ENCODE measurements around the gene DNMBP. TPM values are rescaled to one million over a fixed set of nuclear protein-coding genes. Genes with fewer than 3 reads are reported as not detected.
A peak's percentile ranks its signal among the peaks of the same experiment; 100 is the strongest.
"Not testable (repeated sequence)": the region's sequence is repeated elsewhere in the genome, so short reads cannot be mapped to it uniquely, and the experiment has no call there.

DNMBP gene
- total RNA-seq, 2 donors from 2014 or later: 2.1 to 2.5 TPM

DNA sequence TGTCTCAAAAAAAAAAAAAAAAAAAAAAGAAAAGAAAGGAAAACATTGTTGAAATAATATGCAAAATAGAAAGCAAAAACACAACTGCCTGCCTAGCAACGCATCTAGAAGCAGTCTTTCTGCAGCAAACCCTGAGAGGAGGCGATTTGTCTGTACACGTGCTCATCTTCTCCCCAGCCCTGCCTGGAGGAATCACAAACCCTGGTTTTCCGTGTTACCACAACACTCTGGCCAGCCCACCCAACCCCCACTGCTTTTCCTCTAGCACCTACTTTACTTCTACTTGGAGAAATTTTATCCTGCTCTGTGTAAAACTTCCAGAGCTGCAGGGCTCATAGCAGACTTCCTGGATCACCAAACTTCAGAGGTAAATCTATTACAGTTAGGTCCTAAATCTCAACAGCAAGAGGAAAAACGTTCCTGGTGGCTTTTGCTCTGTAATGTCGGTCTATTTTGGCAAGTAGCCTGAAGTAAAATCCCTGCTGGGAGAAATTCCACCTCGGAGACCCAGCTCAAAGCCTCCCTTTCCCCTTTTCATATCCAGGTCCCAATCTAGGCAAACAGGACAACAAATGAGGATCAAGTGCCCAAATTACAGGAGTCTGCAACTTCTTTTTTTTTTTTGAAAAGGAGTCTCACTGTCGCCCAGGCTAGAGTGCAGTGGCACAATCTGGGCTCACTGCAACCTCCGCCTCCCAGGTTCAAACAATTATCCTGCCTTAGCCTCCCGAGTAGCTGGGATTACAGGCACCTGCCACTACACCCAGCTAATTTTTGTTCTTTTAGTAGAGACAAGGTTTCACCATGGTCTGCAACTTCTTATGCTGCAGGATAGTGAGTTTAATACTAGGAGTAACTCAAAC, 91.6 kb downstream of the DNMBP start:
- peaks cover 5% of the 10 kb centered on the region for H3K4me1 Mint-ChIP-seq
- no peaks in the 10 kb centered on the region for H3K27me3 Mint-ChIP-seq
- ATAC-seq (no peak), DNase-seq (no peak)
- no peaks in the 10 kb centered on the region for H3K9me3 ChIP-seq (ENCODE audit: control insufficient read depth, low read length, poor library complexity, severe bottlenecking)
- H3K4me3 Mint-ChIP-seq: peak overlapping the region; percentile 25
- H3K27ac Mint-ChIP-seq: no peak overlapping the region
- peaks cover 2% of the 10 kb centered on the region for H3K36me3 Mint-ChIP-seq (ENCODE audit: low read depth)

DNA sequence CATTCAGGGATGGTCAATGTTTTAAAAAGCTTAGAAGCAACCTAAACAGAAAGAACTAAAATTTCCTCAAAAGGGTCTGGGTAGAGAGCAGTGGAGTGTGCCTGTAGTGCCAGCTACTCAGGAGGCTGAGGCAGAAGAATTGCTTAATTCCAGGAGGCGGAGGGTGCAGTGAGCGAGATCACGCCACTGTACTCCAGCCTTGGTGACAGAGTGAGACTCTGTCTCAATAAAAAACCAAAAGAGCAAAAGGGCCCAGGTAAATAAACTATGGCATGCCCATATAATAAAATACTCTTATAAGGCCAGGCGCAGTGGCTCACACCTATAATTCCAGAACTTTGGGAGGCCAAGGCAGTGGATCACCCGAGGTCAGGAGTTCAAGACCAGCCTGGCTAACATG, 93.0 kb downstream of the DNMBP start:
- Mint-ChIP-seq H3K27me3 (no peaks in the 10 kb centered on the region), H3K4me3 (no peak overlapping the region), H3K27ac (no peak overlapping the region), H3K36me3 (ENCODE audit: low read depth) (no peaks in the 10 kb centered on the region), H3K4me1 (peaks cover 2% of the 10 kb centered on the region)
- DNase-seq (no peak), ATAC-seq (no peak)
- no peaks in the 10 kb centered on the region for H3K9me3 ChIP-seq (ENCODE audit: control insufficient read depth, low read length, poor library complexity, severe bottlenecking)

DNA sequence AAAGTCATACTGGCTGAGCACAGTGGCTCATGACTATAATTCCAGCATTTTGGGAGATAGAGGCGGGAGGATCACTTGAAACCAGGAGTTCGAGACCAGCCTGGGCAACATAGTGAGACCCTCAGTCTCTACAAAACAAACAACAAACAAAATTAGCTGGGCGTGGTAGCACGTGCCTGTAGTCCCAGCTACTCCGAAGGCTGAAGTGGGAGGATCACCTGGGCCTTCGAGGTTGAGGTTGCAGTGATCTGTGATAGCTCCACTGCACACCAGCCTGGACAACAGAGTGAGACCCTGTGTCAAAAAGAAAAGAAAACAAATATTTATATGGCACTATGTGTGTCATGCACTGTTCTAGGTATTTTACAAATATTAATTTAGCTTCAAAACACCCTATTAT, 94.3 kb downstream of the DNMBP start:
- Mint-ChIP-seq H3K36me3 (ENCODE audit: low read depth) (peaks cover 1% of the 10 kb centered on the region), H3K4me3 (no peak overlapping the region), H3K27ac (no peak overlapping the region), H3K4me1 (peaks cover 4% of the 10 kb centered on the region), H3K27me3 (no peaks in the 10 kb centered on the region)
- no peaks in the 10 kb centered on the region for H3K9me3 ChIP-seq (ENCODE audit: control insufficient read depth, low read length, poor library complexity, severe bottlenecking)
- ATAC-seq (no peak), DNase-seq (no peak)

DNA sequence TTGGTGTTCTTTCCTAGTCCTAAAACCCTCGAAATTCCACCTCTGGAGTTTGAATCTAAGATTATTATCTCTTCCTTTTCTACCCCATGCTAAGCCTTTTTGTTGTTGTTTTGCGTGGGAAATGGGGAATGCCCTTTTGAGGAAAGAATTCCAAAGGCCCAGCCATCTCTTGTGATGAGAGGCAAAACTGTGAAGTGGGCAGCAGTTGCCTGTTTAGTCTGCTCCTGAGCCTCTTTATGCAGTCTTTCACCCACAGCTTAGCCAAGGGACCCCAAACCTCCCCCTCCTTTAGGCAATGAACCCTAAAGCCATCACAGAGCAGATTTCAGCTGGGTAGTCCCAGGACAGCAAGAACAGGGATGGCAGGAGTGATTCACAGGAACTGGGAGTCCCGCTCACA, 95.5 kb downstream of the DNMBP start:
- Mint-ChIP-seq H3K4me3 (no peak overlapping the region), H3K4me1 (peaks cover 4% of the 10 kb centered on the region), H3K36me3 (ENCODE audit: low read depth) (peaks cover 2% of the 10 kb centered on the region), H3K27ac (no peak overlapping the region), H3K27me3 (no peaks in the 10 kb centered on the region)
- no peaks in the 10 kb centered on the region for H3K9me3 ChIP-seq (ENCODE audit: control insufficient read depth, low read length, poor library complexity, severe bottlenecking)
- DNase-seq: no peak
- ATAC-seq: no peak

DNA sequence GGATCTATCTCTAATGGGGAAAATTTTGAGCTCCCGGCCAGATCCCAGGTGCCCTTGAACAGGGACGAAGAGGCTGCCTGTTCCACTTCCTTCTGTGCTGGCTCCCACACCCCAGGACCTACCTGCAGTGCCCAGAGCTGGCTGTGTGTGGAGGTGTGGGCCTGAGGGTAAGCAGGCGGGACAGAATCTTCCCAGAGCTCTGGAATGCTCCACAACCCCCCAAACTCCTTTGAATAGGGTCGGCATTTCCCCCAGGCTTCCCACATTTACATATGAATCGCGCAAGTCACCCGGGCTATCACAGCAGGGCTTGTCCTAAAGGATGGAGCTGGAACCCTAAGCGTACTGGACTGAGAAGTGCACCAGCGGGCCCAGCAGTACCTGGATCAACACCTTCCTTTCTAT, 95.9 kb downstream of the DNMBP start:
- H3K4me1 Mint-ChIP-seq: peaks cover 4% of the 10 kb centered on the region
- no peaks in the 10 kb centered on the region for H3K27me3 Mint-ChIP-seq
- no peak overlapping the region for H3K4me3 Mint-ChIP-seq
- no peaks in the 10 kb centered on the region for H3K9me3 ChIP-seq (ENCODE audit: control insufficient read depth, low read length, poor library complexity, severe bottlenecking)
- DNase-seq: no peak
- no peak for ATAC-seq
- no peak overlapping the region for H3K27ac Mint-ChIP-seq
- H3K36me3 Mint-ChIP-seq (ENCODE audit: low read depth): peaks cover 2% of the 10 kb centered on the region

DNA sequence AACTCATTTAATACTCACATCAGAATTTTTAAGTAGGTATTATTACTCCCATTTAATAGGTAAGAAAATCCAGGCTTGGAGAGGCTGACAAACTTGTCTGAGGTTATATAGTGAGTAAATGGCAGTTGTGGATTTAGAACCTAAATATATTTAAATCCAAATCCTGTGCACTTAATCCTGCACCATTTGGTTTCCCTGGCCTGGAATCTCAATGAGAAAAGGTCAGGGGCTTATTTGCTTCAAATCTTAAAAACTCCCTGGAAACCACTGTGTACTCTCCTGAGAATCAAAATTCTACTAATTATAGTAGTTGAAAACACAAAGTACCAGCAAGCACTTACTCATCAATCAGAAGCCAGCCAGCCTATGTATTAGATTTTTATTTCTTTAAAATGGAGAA, 97.7 kb downstream of the DNMBP start:
- DNase-seq: no peak
- H3K27me3 Mint-ChIP-seq: no peaks in the 10 kb centered on the region
- ATAC-seq: no peak

DNA sequence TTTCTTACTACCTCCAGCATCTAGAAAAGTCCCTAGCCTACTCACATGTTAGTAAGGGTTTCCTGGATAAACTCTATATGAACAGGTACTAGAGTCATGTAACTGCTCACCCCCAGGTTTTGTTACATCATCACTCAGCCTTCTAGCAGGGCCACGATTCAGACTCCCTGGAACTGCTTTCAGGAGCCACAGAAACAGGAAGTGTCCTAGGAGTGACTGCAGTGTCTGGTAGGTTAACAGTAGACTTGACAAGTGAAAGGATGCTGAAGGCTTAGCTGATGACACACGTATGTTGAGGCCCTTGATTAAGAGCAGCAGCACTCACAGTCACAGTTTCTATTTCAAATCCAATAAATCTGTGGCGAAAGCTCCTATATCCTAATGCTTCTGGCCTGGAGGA, 101.2 kb downstream of the DNMBP start:
- H3K9me3 ChIP-seq (ENCODE audit: control insufficient read depth, low read length, poor library complexity, severe bottlenecking): no peaks in the 10 kb centered on the region
- Mint-ChIP-seq H3K27ac (no peak overlapping the region), H3K36me3 (ENCODE audit: low read depth) (peaks cover 4% of the 10 kb centered on the region), H3K27me3 (no peaks in the 10 kb centered on the region), H3K4me1 (peaks cover 2% of the 10 kb centered on the region), H3K4me3 (no peak overlapping the region)
- no peak for DNase-seq
- ATAC-seq: no peak

More for the DNA sequence above, 97.7 kb downstream of the DNMBP start:
- H3K9me3 ChIP-seq (ENCODE audit: control insufficient read depth, low read length, poor library complexity, severe bottlenecking): no peaks in the 10 kb centered on the region
- Mint-ChIP-seq H3K27ac (no peak overlapping the region), H3K4me3 (no peak overlapping the region), H3K36me3 (ENCODE audit: low read depth) (peaks cover 2% of the 10 kb centered on the region), H3K4me1 (peaks cover 2% of the 10 kb centered on the region)

DNA sequence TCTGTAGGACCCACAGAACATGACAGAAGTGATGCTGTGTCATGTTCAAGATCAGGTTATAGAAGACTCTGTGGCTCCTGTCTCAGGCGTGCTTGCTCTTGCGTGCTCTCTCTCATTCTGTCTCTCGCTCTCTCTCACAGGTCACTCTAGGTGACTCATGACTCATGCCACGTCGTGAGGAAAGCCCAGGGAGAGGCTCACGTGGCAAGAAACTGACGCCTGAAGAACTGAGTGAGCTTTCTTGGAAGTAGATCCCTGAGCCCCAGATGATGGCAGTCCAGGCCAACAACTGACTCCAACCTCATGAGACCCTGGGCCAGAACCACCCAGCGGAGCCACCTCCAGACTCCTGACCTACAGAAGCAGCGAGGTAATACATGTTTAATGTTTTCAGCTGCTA, 103.3 kb downstream of the DNMBP start:
- H3K27me3 Mint-ChIP-seq: no peaks in the 10 kb centered on the region
- peaks cover 7% of the 10 kb centered on the region for H3K36me3 Mint-ChIP-seq (ENCODE audit: low read depth)
- peaks cover 4% of the 10 kb centered on the region for H3K4me1 Mint-ChIP-seq
- no peak for ATAC-seq
- no peak overlapping the region for H3K4me3 Mint-ChIP-seq
- no peaks in the 10 kb centered on the region for H3K9me3 ChIP-seq (ENCODE audit: control insufficient read depth, low read length, poor library complexity, severe bottlenecking)
- no peak overlapping the region for H3K27ac Mint-ChIP-seq
- no peak for DNase-seq

DNA sequence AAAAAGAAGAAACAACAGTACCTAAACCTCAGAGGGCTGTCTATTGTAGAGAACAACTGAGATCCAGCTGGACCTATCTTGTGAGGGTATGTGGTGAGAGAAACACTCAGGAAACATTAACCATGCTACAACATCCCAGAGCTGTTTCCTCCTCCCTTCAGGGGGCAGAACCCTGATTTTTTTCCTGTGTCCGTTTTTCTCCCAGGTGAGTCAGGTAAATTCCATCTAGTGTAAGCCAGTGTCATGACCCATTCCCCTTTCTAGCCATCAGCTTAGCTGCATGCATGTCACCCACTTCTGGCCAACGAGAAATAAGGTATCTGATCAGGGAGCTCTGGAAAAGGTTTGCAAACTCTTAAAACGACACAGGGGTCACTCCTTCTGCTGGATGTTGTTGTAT, 103.8 kb downstream of the DNMBP start:
- Mint-ChIP-seq H3K4me3 (no peak overlapping the region), H3K27me3 (no peaks in the 10 kb centered on the region), H3K27ac (no peak overlapping the region), H3K36me3 (ENCODE audit: low read depth) (peaks cover 8% of the 10 kb centered on the region), H3K4me1 (peaks cover 3% of the 10 kb centered on the region)
- H3K9me3 ChIP-seq (ENCODE audit: control insufficient read depth, low read length, poor library complexity, severe bottlenecking): no peaks in the 10 kb centered on the region
- DNase-seq: no peak
- ATAC-seq: no peak

DNA sequence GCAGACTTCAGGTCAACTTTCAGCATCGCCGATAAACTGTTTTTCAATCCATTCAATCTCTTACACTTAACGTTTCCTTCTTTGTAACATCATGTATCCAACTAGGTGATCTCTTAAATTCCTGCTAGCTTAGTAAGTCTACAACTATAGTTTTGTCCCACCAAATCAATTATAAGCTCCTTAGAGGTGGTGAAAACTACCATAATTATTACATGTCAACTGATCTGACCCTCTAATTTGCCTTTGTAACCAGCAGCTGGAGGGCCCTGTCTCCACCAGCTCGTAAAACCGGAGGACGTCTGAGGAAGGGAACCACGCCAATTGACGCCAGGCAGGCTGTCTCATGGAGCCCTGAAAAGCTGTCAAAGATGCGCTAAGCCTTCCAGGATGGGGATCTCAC, 113.9 kb downstream of the DNMBP start:
- peaks cover 8% of the 10 kb centered on the region for H3K36me3 Mint-ChIP-seq (ENCODE audit: low read depth)
- H3K27ac Mint-ChIP-seq: no peak overlapping the region
- no peaks in the 10 kb centered on the region for H3K27me3 Mint-ChIP-seq
- no peaks in the 10 kb centered on the region for H3K9me3 ChIP-seq (ENCODE audit: control insufficient read depth, low read length, poor library complexity, severe bottlenecking)
- no peak for ATAC-seq
- DNase-seq: no peak
- no peaks in the 10 kb centered on the region for H3K4me1 Mint-ChIP-seq
- no peak overlapping the region for H3K4me3 Mint-ChIP-seq

DNA sequence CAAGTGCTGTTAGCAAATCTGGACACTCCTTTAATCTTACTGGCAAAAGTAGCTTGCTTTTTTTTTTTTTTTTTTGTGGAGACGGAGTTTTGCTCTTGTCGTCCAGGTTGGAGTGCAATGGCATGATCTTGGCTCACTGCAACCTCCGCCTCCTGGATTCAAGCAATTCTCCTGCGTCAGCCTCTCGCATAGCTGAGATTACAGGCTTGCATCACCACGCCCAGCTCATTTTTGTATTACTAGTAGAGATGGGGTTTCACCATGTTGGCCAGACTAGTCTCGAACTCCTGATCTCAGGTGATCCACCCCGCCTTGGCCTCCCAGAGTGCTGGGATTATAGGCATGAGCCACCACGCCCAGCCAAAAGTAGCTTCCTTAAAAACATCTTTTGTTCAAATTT, 114.7 kb downstream of the DNMBP start:
- H3K9me3 ChIP-seq (ENCODE audit: control insufficient read depth, low read length, poor library complexity, severe bottlenecking); DNase-seq; H3K4me1 Mint-ChIP-seq; H3K27me3 Mint-ChIP-seq; H3K36me3 Mint-ChIP-seq (ENCODE audit: low read depth); H3K27ac Mint-ChIP-seq; H3K4me3 Mint-ChIP-seq; ATAC-seq: not testable (repeated sequence)

DNA sequence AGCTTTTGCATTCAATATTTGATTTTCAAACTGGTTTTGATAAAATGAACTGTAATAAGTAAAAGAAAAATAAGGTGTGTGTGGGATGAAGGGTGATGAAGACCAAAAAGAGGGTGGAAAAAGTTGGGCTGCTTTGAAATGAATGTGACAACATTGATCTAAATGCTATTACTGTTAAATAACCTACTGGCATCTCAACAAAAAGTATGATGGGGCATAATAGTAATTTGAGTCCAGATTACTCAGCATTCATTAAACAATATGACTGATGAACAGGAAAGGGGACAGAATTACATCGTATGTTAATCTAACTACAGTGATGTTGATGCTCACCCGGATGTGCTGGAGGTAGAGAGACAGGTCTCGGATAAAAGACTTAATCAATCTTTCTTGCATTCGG, 115.1 kb downstream of the DNMBP start:
- H3K9me3 ChIP-seq (ENCODE audit: control insufficient read depth, low read length, poor library complexity, severe bottlenecking): no peaks in the 10 kb centered on the region
- no peaks in the 10 kb centered on the region for H3K4me1 Mint-ChIP-seq
- H3K4me3 Mint-ChIP-seq: no peak overlapping the region
- ATAC-seq: no peak
- H3K27ac Mint-ChIP-seq: no peak overlapping the region
- peaks cover 8% of the 10 kb centered on the region for H3K36me3 Mint-ChIP-seq (ENCODE audit: low read depth)
- DNase-seq: no peak
- no peaks in the 10 kb centered on the region for H3K27me3 Mint-ChIP-seq

DNA sequence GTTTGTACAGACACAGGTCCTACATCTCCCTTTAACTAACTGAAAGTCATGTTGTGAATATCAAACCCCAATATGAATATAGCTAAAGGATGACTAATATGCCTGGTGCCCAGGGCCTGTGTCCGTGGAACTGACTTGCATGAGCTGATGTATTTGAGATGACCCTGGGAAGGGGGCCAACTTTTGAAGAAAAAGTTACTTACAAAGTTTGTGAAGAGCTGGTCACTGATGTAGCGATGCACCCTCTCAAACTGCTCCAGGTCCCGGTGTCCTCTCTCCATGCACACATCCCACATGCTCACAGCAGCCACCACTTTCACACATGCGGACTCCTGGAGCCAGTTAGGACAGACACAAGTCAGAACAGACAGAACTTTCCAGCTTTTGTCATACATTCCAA, 121.1 kb downstream of the DNMBP start:
- Mint-ChIP-seq H3K4me1 (no peaks in the 10 kb centered on the region), H3K27me3 (no peaks in the 10 kb centered on the region), H3K36me3 (ENCODE audit: low read depth) (no peaks in the 10 kb centered on the region), H3K27ac (no peak overlapping the region), H3K4me3 (no peak overlapping the region)
- DNase-seq (no peak), ATAC-seq (no peak)
- H3K9me3 ChIP-seq (ENCODE audit: control insufficient read depth, low read length, poor library complexity, severe bottlenecking): no peaks in the 10 kb centered on the region

DNA sequence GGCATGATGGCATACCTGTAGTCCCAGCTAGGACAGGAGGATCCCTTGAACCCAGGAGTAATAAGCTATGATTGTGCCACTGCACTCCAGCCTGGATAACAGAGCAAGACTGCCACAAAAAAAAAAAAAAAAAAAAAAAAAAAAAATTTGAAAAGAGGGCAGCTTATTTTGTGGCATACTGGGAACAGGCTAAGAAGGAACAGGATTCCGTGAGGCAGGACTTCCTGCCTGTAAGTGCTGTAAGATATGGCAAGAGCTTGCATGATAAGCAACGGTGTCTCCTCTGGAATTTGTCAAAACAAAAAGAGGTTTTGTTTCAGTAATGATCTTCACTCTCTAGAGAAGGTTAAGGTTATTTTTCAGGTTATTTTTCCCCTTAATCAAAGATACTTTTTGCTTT, 126.2 kb downstream of the DNMBP start:
- Mint-ChIP-seq H3K27me3 (no peaks in the 10 kb centered on the region), H3K4me1 (peaks cover 7% of the 10 kb centered on the region), H3K27ac (no peak overlapping the region), H3K4me3 (no peak overlapping the region), H3K36me3 (ENCODE audit: low read depth) (peaks cover 3% of the 10 kb centered on the region)
- H3K9me3 ChIP-seq (ENCODE audit: control insufficient read depth, low read length, poor library complexity, severe bottlenecking): no peaks in the 10 kb centered on the region
- ATAC-seq (no peak), DNase-seq (no peak)

Measured in T-helper 17 cell (primary cell).